Esophagus squamous epithelium (tissue), 4 donors: Measurements from ENCODE around the gene SNTB2.

Source experiments
- POLR2A ChIP-seq, 4 donors: fragments of 450-650 bp; IDR thresholded peaks; one replicate each; pipeline ENCODE4 v1.6.1; 2017; ENCODE audit warnings: antibody characterized with exemption in 4 of 4, mild to moderate bottlenecking in 4 of 4, moderate library complexity in 3 of 4
- TF ChIP-seq, protein P1 (sequence below), 6 experiments: fragments of 450-650 bp in 4 of 6; fragments of 200-600 bp in 2 of 6; sonication (generic) in 2 of 6; IDR thresholded peaks; one replicate each; pipeline ENCODE4 v1.5.1; 2016 to 2019; ENCODE audit warnings: antibody characterized with exemption in 6 of 6, mild to moderate bottlenecking in 4 of 6, moderate library complexity in 4 of 6

DNA sequence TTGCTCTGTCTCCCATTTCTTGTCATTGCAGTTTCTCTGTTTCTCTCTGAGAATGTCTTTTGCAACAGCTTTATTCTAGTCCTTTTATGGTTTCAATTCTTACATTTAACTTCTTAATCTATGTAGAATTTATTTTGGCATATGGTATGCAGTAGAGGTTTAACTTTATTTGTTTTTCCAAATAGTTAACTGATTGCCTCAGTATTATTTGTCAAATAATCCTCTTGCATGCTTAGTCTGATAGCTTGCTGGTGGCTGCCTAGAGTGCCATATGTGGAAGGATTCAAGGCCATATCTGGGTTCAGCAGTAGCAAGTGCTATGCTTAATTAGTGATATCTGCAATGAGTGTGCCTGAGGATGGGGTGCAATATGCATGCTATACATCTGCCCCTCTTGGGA lies 6.9 kb downstream of the SNTB2 start:
- TF ChIP-seq, protein P1, sequence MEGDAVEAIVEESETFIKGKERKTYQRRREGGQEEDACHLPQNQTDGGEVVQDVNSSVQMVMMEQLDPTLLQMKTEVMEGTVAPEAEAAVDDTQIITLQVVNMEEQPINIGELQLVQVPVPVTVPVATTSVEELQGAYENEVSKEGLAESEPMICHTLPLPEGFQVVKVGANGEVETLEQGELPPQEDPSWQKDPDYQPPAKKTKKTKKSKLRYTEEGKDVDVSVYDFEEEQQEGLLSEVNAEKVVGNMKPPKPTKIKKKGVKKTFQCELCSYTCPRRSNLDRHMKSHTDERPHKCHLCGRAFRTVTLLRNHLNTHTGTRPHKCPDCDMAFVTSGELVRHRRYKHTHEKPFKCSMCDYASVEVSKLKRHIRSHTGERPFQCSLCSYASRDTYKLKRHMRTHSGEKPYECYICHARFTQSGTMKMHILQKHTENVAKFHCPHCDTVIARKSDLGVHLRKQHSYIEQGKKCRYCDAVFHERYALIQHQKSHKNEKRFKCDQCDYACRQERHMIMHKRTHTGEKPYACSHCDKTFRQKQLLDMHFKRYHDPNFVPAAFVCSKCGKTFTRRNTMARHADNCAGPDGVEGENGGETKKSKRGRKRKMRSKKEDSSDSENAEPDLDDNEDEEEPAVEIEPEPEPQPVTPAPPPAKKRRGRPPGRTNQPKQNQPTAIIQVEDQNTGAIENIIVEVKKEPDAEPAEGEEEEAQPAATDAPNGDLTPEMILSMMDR (IDR thresholded peaks at IDR 0.05), result no peak
- no peak for TF ChIP-seq POLR2A (IDR thresholded peaks at IDR 0.05)
